Smooth muscle cell (in vitro differentiated cells): ENCODE results near the gene DHRS12. TPM values are rescaled to one million over a fixed set of nuclear protein-coding genes. Genes with fewer than 3 reads are reported as not detected.

ENCODE experiments used
- DNase-seq: peaks from one replicate; lab custom pipeline; 2025; ENCODE audit not compliant: unreplicated experiment; lab: John Stamatoyannopoulos, UW
- H2AFZ ChIP-seq: fragments of 200-600 bp; sonication (generic); 2 replicates; pipeline ENCODE4 v1.6.0; 2016; ENCODE audit warnings: antibody characterized with exemption, low read depth, mild to moderate bottlenecking
- H3F3A ChIP-seq: fragments of 200-600 bp; sonication (generic); 2 replicates; pipeline ENCODE4 v1.6.0; 2017; ENCODE audit warnings: antibody characterized with exemption, low read depth
- H3K27ac ChIP-seq: fragments of 200-600 bp; sonication (generic); 2 replicates; pipeline ENCODE4 v1.5.1; 2016; ENCODE audit warnings: low read depth, mild to moderate bottlenecking
- H3K27me3 ChIP-seq: fragments of 200-600 bp; sonication (generic); 2 replicates; pipeline ENCODE4 v1.6.1; 2016; ENCODE audit warnings: low read depth, mild to moderate bottlenecking
- H3K36me3 ChIP-seq: fragments of 200-600 bp; sonication (generic); 2 replicates; pipeline ENCODE4 v1.5.1; 2016; ENCODE audit warnings: low read depth
- H3K4me1 ChIP-seq: fragments of 200-600 bp; sonication (generic); 2 replicates; pipeline ENCODE4 v1.5.1; 2016; ENCODE audit warnings: low read depth
- H3K4me2 ChIP-seq: fragments of 200-600 bp; sonication (generic); 2 replicates; pipeline ENCODE4 v1.6.0; 2016; ENCODE audit warnings: mild to moderate bottlenecking
- H3K4me3 ChIP-seq: fragments of 200-600 bp; sonication (generic); 2 replicates; pipeline ENCODE4 v1.5.1; 2016; ENCODE audit warnings: mild to moderate bottlenecking
- H3K79me2 ChIP-seq: fragments of 200-600 bp; sonication (generic); 2 replicates; pipeline ENCODE4 v1.6.0; 2016; ENCODE audit warnings: low read depth, mild to moderate bottlenecking
- H3K9ac ChIP-seq: fragments of 200-600 bp; sonication (generic); 2 replicates; pipeline ENCODE4 v1.6.0; 2016; ENCODE audit warnings: low read depth
- H3K9me3 ChIP-seq: fragments of 200-600 bp; sonication (generic); replicated peaks from 2 replicates; pipeline ENCODE4 v1.5.1; 2016; ENCODE audit warnings: low read depth
- H4K20me1 ChIP-seq: fragments of 200-600 bp; sonication (generic); 2 replicates; pipeline ENCODE4 v1.6.0; 2016; ENCODE audit warnings: low read depth
- CTCF ChIP-seq: fragments of 200-600 bp; sonication (generic); IDR thresholded peaks from 2 replicates; pipeline ENCODE4 v1.5.1; 2017; ENCODE audit warnings: borderline replicate concordance, mild to moderate bottlenecking, antibody characterized with exemption; ENCODE audit not compliant: insufficient read depth, poor library complexity, severe bottlenecking
- WGBS: methylation state at CpG from one replicate; pipeline ENCODE4 v1.1.7; 2016; ENCODE audit warnings: low lambda C conversion rate; 5-methylcytosine and 5-hydroxymethylcytosine counted together
- polyA plus RNA-seq: library from polyadenylated mRNA; unstranded; fragments of >200 nt; fragmentation: Nextera tagmentation; extraction: Ambion mirVana; gene quantifications from 2 replicates; pipeline ENCODE4 v1.2.1, GENCODE V29; 2016
- total RNA-seq: library from RNA; depleted of rRNA; stranded (reverse); fragments of >200 nt; gene quantifications from 2 replicates; pipeline ENCODE4 v1.2.3, GENCODE V29; 2014

Gene DHRS12
- total and polyA plus RNA-seq, 2 experiments from 2014 or later: 5.7 to 9.9 TPM

DNA sequence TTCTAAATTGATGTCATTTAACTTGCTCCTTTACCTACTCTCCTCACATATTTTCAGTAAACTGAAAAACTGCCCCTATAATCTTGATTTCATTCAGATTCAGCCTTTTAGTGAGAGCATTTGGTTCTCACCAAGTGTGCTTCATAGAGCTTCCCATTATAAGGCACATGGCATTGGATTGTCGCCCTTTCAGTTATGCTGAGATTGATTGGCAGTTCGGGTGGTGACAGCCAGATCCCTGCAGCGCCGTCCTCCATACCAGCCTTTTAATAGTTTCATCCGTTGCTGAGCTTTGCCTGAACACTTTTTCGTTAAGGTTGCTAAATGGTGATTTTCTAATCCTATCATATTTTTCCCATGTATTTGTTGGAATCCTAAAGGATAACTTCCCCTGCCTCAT lies 80.4 kb downstream of the DHRS12 start:
- DNase-seq: no peak
- no peaks in the 10 kb centered on the region for H3K36me3 ChIP-seq
- no peaks in the 10 kb centered on the region for H3K27me3 ChIP-seq
- peaks cover 15% of the 10 kb centered on the region for H3F3A ChIP-seq
- H3K4me2 ChIP-seq: no peak overlapping the region
- peaks cover 4% of the 10 kb centered on the region for H3K4me1 ChIP-seq
- no peaks in the 10 kb centered on the region for H3K9me3 ChIP-seq
- 95% methylated on average over 6 of the region's 6 CpGs for WGBS
- no peak overlapping the region for H2AFZ ChIP-seq
- no peaks in the 10 kb centered on the region for H3K79me2 ChIP-seq
- no peak for TF ChIP-seq CTCF
- H3K27ac ChIP-seq: no peak overlapping the region
- no peaks in the 10 kb centered on the region for H4K20me1 ChIP-seq
- H3K4me3 ChIP-seq: no peak overlapping the region
- H3K9ac ChIP-seq: no peak overlapping the region

DNA sequence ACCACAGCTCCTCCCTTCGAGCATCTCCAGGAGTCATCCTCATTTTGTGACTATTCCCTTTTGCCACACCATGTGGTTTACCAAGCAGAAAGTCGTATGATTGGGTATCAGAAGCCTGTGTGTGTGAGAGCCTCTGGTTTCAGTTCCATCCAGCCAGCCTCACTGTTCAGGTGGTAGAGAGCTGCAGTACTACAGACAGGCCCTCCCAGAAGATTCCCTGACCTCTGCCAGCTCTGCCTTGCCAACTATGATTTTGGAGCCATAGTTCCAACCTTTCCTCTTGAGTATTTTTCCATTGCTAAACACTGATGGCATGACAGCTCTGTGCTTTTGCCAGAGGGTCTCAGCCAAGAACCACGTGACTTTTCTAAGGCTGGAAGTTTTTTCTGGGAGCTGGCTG lies 82.5 kb downstream of the DHRS12 start:
- no peak overlapping the region for H3K4me3 ChIP-seq
- WGBS: 86% methylated on average over 3 of the region's 3 CpGs
- no peaks in the 10 kb centered on the region for H3K79me2 ChIP-seq
- no peaks in the 10 kb centered on the region for H3K36me3 ChIP-seq
- no peak overlapping the region for H3K9ac ChIP-seq
- DNase-seq: no peak
- no peaks in the 10 kb centered on the region for H3K27me3 ChIP-seq
- H3F3A ChIP-seq: peaks cover 4% of the 10 kb centered on the region
- H4K20me1 ChIP-seq: no peaks in the 10 kb centered on the region
- H3K27ac ChIP-seq: no peak overlapping the region
- no peak overlapping the region for H2AFZ ChIP-seq
- H3K4me1 ChIP-seq: no peaks in the 10 kb centered on the region
- H3K9me3 ChIP-seq: no peaks in the 10 kb centered on the region
- TF ChIP-seq CTCF: no peak
- H3K4me2 ChIP-seq: no peak overlapping the region

DNA sequence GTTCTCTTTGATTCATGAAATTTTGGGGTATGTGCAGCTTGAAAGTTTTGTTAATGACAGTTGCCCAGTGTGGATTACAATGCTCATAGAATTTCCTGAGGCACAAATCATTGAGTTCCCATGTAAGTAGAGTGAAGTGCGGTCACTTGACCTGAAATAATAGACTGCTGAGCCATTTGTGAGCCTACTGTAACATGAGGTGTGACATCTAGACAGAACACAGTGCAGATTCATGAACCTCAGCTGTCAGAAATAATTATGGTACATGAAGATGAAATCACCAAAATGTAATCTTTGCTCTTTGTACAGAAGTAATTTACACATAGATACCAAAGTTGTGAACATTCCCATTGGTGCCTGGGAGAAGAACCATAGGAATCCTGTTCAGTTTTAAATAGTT lies 84.6 kb downstream of the DHRS12 start:
- Histone ChIP-seq H3K4me1 (no peaks in the 10 kb centered on the region), H3K27ac (no peak overlapping the region)
- 100% methylated on average over 1 of the region's 1 CpG for WGBS

More for the DNA sequence above, 84.6 kb downstream of the DHRS12 start:
- no peaks in the 10 kb centered on the region for H3K36me3 ChIP-seq
- no peak for TF ChIP-seq CTCF
- H2AFZ ChIP-seq: no peak overlapping the region
- no peak overlapping the region for H3K9ac ChIP-seq
- no peaks in the 10 kb centered on the region for H3K9me3 ChIP-seq
- H3K4me3 ChIP-seq: no peak overlapping the region
- no peak for DNase-seq
- H3K27me3 ChIP-seq: no peaks in the 10 kb centered on the region
- no peaks in the 10 kb centered on the region for H3K79me2 ChIP-seq
- H3F3A ChIP-seq: no peaks in the 10 kb centered on the region
- H3K4me2 ChIP-seq: no peak overlapping the region
- H4K20me1 ChIP-seq: no peaks in the 10 kb centered on the region

Other genes with a start within 250 kb of the DHRS12 start
- gene WDFY2, start 219.7 kb downstream of the DHRS12 start, total RNA-seq: 9.3 and 13.7 TPM in 2 replicates
- gene WDFY2, start 219.7 kb downstream of the DHRS12 start, polyA plus RNA-seq: 6.6 and 9.8 TPM in 2 replicates
- gene TMEM272, start 41.0 kb upstream of the DHRS12 start, total RNA-seq: 0.18 TPM in 2 replicates
- 0.22 and 0.26 TPM in 2 replicates for gene TMEM272, start 41.0 kb upstream of the DHRS12 start, polyA plus RNA-seq
- not detected in 2 replicates for gene CCDC70, start 57.8 kb upstream of the DHRS12 start, total RNA-seq
- gene CCDC70, start 57.8 kb upstream of the DHRS12 start, polyA plus RNA-seq: not detected in 2 replicates
- 21.5 and 23.5 TPM in 2 replicates for gene ATP7B, start 207.3 kb upstream of the DHRS12 start, total RNA-seq
- 9.3 and 10.0 TPM in 2 replicates for gene ATP7B, start 207.3 kb upstream of the DHRS12 start, polyA plus RNA-seq
- 28.4 and 61.3 TPM in 2 replicates for gene ALG11, start 208.2 kb upstream of the DHRS12 start, total RNA-seq
- 26.8 and 34.7 TPM in 2 replicates for gene ALG11, start 208.2 kb upstream of the DHRS12 start, polyA plus RNA-seq
- 18.3 and 18.5 TPM in 2 replicates for gene UTP14C, start 220.5 kb upstream of the DHRS12 start, total RNA-seq
- 8.1 and 8.7 TPM in 2 replicates for gene UTP14C, start 220.5 kb upstream of the DHRS12 start, polyA plus RNA-seq